GM21619 (cell line): ENCODE measurements around the gene EGR1.
"Not testable (repeated sequence)": the region's sequence is repeated elsewhere in the genome, so short reads cannot be mapped to it uniquely, and the experiment has no call there.

ENCODE experiments used
- ATAC-seq: cut with Tn5 transposase; IDR thresholded peaks from one replicate; pipeline ENCODE4 v1.9.1; 2021; ENCODE audit not compliant: unreplicated experiment

EGR1 gene

DNA sequence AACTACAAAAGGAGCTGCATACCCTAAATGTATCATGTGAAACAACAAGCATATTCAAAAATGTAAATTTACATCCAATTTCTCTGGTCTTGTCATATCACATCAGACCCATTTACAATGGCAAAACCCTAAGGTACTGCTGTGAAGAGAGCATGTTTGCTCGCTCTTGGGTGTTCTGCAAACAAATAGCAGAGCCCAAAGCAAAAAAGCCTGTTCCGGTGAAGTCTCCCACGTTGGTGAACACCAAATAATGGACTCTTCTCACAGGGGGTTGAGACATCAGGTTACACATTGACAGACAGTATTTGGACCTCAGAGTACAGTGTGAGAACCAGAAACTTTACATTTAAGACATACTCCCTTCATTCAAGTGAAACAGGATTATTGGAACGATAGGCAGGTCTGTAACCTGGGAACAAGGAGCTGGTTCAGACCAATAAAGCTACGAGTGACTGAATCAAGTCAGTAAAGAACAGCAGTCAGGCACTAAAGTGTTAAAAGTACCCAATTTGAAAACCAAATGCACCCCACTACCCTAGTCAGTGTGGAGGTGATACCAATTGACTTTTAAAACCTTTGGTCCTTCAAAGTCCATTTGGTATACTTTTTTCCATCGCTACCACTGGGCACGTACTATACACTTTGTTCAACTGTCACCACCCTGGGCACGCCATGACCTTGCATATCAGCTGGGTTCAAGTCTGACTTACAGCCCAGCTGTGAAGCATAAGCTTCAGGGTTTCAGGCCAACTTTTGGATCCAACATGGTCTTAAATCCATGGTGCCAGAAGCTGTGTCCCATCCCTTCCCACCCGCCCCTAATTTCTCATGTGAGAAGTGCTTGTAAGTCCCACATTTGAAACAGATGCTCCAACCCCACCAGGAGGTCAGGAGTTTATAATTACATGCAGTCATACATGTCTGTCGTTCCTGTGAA is 41.4 kb downstream of the EGR1 start:
- ATAC-seq: no peak

DNA sequence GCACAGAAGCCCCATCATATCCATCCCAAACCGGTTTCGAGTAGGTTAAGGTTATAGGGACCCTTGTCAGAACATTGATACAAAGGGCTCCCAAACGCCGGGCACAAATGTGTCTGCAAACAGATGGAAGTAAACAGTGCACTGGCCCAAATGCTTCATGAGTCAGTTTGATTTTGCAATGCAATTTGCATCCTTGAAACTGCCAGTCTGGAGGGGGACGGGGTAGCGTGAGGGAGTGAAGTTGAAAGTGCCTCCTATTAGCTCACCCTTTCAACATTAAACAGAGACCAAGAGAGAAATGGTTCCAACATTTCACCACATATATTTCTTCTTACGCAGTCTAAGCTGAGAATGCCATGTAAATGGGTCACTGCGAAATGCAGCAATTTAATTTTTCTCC is 42.2 kb downstream of the EGR1 start:
- not testable (repeated sequence) for ATAC-seq

DNA sequence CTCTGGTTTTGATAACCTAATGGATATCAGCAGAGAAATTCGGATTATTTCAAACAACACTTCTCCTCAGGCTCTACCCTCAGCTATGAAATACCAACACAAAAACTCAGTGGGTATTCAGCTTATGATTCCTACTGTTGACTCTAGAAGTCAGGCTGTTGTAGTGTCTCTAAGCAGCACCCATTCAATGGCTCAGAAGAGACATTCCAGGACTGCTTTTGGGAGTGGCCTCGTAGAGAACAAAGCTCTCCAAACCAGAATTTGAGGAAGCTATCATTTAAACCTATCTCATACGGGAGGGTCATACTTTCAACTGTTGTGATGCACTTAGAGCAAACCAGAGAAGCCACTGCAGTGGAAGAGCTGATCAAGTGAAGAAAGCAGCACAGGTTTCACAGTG is 43.7 kb downstream of the EGR1 start:
- ATAC-seq: no peak

DNA sequence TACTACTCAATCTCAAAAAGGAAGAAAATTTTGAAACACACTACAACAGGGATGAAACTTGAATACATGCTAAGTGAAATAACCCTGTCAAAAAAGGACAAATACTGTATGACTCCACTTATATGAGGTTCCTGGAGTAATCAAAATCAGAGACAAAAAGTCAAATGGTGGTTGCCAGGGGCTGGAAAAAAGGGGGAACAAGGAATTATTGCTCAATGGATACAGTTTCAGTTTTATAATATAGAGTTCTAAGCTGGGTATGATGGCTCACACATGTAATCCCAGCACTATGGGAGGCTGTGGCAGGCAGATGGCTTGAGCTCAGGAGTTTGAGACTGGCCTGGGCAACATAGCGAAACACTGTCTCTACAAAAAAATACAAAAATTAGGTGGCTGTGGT is 48.7 kb downstream of the EGR1 start:
- ATAC-seq: no peak

DNA sequence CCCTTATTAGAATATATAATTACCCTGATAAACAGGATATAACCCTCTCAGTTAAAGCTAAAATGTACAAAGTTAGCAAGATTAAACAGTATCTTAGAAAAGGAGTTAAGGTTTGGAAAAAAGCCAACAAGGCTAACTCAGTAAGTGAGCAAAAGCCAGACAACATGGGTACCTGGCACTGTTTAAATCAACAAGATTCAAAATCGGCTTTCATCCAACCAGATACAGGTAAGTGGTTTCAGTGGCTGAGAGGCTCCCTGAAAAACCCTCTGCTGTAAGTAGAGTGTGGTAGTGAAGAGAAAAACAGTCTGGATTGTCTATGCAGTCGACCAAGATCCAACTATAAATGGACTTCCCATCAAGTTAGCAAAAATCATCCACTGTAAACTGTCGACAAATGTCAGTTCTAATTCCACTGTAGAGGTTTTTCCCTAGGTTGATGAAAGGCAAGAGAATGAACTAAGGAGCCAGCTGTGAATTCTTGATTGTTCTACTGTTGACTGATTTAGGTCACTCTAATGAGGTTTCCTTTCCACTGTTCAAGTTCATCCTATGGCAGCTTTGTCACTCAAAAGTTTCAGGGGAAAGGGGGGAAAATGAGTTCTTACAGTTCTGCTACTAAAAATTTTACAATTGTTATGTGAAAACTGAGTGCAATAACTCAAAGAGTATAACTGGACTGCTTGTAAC is 50.4 kb downstream of the EGR1 start:
- ATAC-seq: no peak

DNA sequence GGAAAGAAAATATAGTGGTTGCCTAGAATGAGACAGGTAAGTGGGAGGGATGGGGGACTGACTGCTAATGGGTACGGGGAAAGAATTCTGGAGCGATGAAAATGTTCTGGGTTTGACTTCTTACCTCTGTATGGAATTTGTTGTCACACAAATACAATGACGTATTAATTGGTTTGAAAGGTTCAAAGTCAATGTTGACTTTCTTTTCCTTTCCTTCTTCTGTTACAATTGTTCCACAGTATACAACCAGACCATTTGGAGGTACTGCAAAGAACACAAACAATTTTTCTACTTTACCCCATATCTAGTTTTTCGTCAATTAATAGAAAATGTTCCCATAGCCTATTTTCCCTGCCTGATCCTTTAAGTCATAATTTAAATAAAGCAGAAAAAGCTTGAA is 52.2 kb downstream of the EGR1 start:
- ATAC-seq: no peak
